Caco-2 (cell line): ENCODE data around the gene CCR8. TPM values are rescaled to one million over a fixed set of nuclear protein-coding genes. Genes with fewer than 3 reads are reported as not detected.

ENCODE experiments used
- BruUV-seq: library from RNA; stranded (reverse); fragments of 400-500 nt; replicated peaks from 2 replicates; lab custom pipeline; 2021; lab: Mats Ljungman, UMichigan
- CTCF ChIA-PET: fragments of 300-600 bp; sonication (Branson Sonifier 250); formaldehyde crosslinking; loops from one replicate; lab custom pipeline; 2022; ENCODE audit warnings: antibody characterized with exemption; lab: Charles Lee
- POLR2A ChIA-PET: fragments of 300-600 bp; sonication (Branson Sonifier 250); formaldehyde crosslinking; loops from one replicate; lab custom pipeline; 2022; ENCODE audit warnings: antibody characterized with exemption; lab: Charles Lee
- DNase-seq, 2 experiments: peaks; one replicate each; pipeline versions ENCODE4 v3.0.0 to v3.0.0-alpha.2; 2020 to 2022
- H3K27me3 ChIP-seq: replicated peaks from 2 replicates; pipeline ENCODE4 v1.6.0; 2011; ENCODE audit warnings: low read length; ENCODE audit not compliant: control insufficient read depth, insufficient read depth
- H3K36me3 ChIP-seq: 2 replicates; pipeline ENCODE4 v1.5.1; 2011; ENCODE audit warnings: low read length; ENCODE audit not compliant: control insufficient read depth, insufficient read depth
- H3K4me1 ChIP-seq: fragments of 250-450 bp; sonication (Bioruptor Pico); 2 replicates; pipeline ENCODE4 v1.5.1; 2020; ENCODE audit warnings: mild to moderate bottlenecking
- H3K4me3 ChIP-seq: 2 replicates; pipeline ENCODE4 v1.5.1; 2011; ENCODE audit warnings: low read depth, mild to moderate bottlenecking, control low read depth, low read length
- H3K9me3 ChIP-seq: fragments of 250-450 bp; sonication (Bioruptor Pico); 2 replicates; pipeline ENCODE4 v1.5.1; 2020; ENCODE audit warnings: mild to moderate bottlenecking, moderate library complexity
- H3K27ac Mint-ChIP-seq: one replicate; pipeline ENCODE4 v1.8.0; 2022; ENCODE audit warnings: mixed read lengths; ENCODE audit not compliant: unreplicated experiment
- H3K27me3 Mint-ChIP-seq: one replicate; pipeline ENCODE4 v1.8.0; 2022; ENCODE audit warnings: mixed read lengths; ENCODE audit not compliant: insufficient read depth, unreplicated experiment
- H3K36me3 Mint-ChIP-seq: one replicate; pipeline ENCODE4 v1.8.0; 2022; ENCODE audit warnings: mild to moderate bottlenecking, mixed read lengths; ENCODE audit not compliant: insufficient read depth, unreplicated experiment
- H3K4me1 Mint-ChIP-seq: one replicate; pipeline ENCODE4 v1.8.0; 2022; ENCODE audit warnings: low read depth, mixed read lengths; ENCODE audit not compliant: unreplicated experiment
- H3K4me3 Mint-ChIP-seq: one replicate; pipeline ENCODE4 v1.8.0; 2022; ENCODE audit warnings: mild to moderate bottlenecking, moderate library complexity, mixed read lengths; ENCODE audit not compliant: unreplicated experiment
- H3K9me3 Mint-ChIP-seq: one replicate; pipeline ENCODE4 v1.8.0; 2022; ENCODE audit warnings: mixed read lengths; ENCODE audit not compliant: unreplicated experiment
- intact Hi-C: fragments of 100-400 bp; cut with micrococcal nuclease; formaldehyde crosslinking; loops from one replicate; pipeline ENCODE4 v1.10.0; 2022; ENCODE audit not compliant: unreplicated experiment
- total RNA-seq: library from RNA; stranded (reverse); gene quantifications from 2 replicates; pipeline ENCODE4 v1.2.3, GENCODE V29; 2022
- TF ChIP-seq, protein P1 (sequence below), 2 experiments: fragments of 200-600 bp in 1 of 2; IDR thresholded peaks; 1 replicate in 1 of 2; 2 replicates in 1 of 2; pipeline versions ENCODE4 v1.5.1 to v1.8.0; 2011 to 2022; ENCODE audit warnings: antibody characterized with exemption in 1 of 2, control low read depth in 1 of 2, inconsistent platforms in 1 of 2, low read depth in 1 of 2, low read length in 1 of 2, mild to moderate bottlenecking in 1 of 2, moderate library complexity in 1 of 2; ENCODE audit not compliant: insufficient read depth in 1 of 2, severe bottlenecking in 1 of 2, unreplicated experiment in 1 of 2

Gene CCR8
- total RNA-seq, 1 experiment from 2014 or later: not detected

- POLR2A ChIA-PET: no interaction called here
- CTCF ChIA-PET: no interaction called here
- Mint-ChIP-seq H3K4me3 (no peak overlapping the region), H3K36me3 (no peaks in the 10 kb centered on the region), H3K9me3 (no peaks in the 10 kb centered on the region), H3K4me1 (no peaks in the 10 kb centered on the region), H3K27me3 (no peaks in the 10 kb centered on the region), H3K27ac (no peak overlapping the region)
- BruUV-seq: no TSS peak
- TF ChIP-seq, protein P1, sequence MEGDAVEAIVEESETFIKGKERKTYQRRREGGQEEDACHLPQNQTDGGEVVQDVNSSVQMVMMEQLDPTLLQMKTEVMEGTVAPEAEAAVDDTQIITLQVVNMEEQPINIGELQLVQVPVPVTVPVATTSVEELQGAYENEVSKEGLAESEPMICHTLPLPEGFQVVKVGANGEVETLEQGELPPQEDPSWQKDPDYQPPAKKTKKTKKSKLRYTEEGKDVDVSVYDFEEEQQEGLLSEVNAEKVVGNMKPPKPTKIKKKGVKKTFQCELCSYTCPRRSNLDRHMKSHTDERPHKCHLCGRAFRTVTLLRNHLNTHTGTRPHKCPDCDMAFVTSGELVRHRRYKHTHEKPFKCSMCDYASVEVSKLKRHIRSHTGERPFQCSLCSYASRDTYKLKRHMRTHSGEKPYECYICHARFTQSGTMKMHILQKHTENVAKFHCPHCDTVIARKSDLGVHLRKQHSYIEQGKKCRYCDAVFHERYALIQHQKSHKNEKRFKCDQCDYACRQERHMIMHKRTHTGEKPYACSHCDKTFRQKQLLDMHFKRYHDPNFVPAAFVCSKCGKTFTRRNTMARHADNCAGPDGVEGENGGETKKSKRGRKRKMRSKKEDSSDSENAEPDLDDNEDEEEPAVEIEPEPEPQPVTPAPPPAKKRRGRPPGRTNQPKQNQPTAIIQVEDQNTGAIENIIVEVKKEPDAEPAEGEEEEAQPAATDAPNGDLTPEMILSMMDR (IDR thresholded peaks at IDR 0.05; ENCODE audit: insufficient read depth in 1 of 2, low read depth in 1 of 2, low read length in 1 of 2, severe bottlenecking in 1 of 2, unreplicated experiment in 1 of 2): no peak
- Histone ChIP-seq H3K36me3 (no peaks in the 10 kb centered on the region), H3K9me3 (no peaks in the 10 kb centered on the region), H3K4me3 (no peak overlapping the region), H3K27me3 (no peaks in the 10 kb centered on the region), H3K4me1 (no peaks in the 10 kb centered on the region)
- no peak for DNase-seq
- intact Hi-C loops: no loop called here
Observed at GRCh38 chr3:39338201-39338600, 8.7 kb downstream of the CCR8 start.

DNA sequence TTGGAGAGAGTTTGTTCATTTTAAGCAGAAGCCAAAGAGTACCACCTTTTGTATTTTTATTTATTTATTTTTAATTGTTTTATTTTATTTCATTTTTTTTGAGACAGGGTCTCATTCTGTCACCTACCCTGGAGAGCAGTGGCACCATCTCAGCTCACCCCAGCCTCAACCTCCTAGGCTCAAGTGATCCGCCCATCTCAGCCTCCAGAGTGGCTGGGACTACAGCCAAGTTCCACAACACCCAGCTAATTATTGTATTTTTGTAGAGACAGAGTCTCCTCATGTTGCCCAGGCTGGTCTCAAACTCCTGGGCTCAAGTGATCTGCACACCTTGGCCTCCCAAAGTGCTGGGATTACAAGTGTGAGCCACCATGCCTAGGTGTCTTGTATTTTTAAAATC, 9.6 kb downstream of the CCR8 start:
- ChIA-PET CTCF (no interaction called here), POLR2A (no interaction called here)
- TF ChIP-seq, protein P1 (IDR thresholded peaks at IDR 0.05; ENCODE audit: insufficient read depth in 1 of 2, low read depth in 1 of 2, low read length in 1 of 2, severe bottlenecking in 1 of 2, unreplicated experiment in 1 of 2): no peak
- no peaks in the 10 kb centered on the region for H3K4me1 ChIP-seq
- no peaks in the 10 kb centered on the region for H3K4me1 Mint-ChIP-seq
- H3K27ac Mint-ChIP-seq: no peak overlapping the region
- no peaks in the 10 kb centered on the region for H3K36me3 ChIP-seq
- no TSS peak for BruUV-seq
- no peak overlapping the region for H3K4me3 ChIP-seq
- H3K9me3 Mint-ChIP-seq: no peaks in the 10 kb centered on the region
- H3K9me3 ChIP-seq: no peaks in the 10 kb centered on the region
- H3K27me3 ChIP-seq: no peaks in the 10 kb centered on the region
- no peak overlapping the region for H3K4me3 Mint-ChIP-seq
- H3K36me3 Mint-ChIP-seq: no peaks in the 10 kb centered on the region
- no peaks in the 10 kb centered on the region for H3K27me3 Mint-ChIP-seq
- DNase-seq: no peak
- intact Hi-C loops: no loop called here

DNA sequence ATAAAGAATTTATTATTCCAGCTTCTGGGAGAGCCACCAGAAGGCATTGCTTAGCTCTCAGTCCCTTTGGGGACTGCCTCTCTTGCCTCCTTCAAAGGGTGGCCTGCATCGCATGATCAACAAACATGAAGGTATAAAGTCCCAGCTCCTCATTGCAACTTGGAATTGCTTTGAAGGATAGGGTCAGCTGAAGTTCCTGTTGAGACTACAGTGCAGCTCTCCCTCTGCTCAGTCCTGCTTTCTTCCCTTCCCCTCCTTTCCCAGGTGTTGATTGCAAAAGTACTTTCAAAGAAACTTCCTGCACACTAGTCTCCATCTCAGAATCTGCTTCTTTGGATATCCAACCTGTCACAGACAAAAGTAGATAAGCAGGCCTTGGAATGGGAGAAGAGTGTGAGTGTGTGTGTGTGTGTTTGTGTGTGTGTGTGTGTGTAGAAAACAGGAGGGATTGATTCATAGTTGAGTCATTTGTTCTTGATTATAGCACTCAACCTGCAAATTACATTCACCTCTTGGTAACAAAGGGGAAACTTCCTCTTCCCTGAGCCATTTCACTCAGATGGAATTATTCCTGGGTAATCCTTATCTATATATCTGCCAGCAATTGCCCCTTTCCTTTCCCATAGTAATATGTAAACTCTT, 13.7 kb downstream of the CCR8 start:
- TF ChIP-seq, protein P1 (IDR thresholded peaks at IDR 0.05; ENCODE audit: insufficient read depth in 1 of 2, low read depth in 1 of 2, low read length in 1 of 2, severe bottlenecking in 1 of 2, unreplicated experiment in 1 of 2): no peak
- ChIA-PET POLR2A (no interaction called here), CTCF (interaction anchor here (0.7 kb wide), 1 partner anchor 35 kb away, joined by 3 read pairs; no protein-coding TSS in a partner anchor)
- H3K4me1 Mint-ChIP-seq: no peaks in the 10 kb centered on the region
- no peak for DNase-seq
- no peak overlapping the region for H3K4me3 Mint-ChIP-seq
- Histone ChIP-seq H3K4me3 (no peak overlapping the region), H3K27me3 (no peaks in the 10 kb centered on the region), H3K36me3 (no peaks in the 10 kb centered on the region), H3K4me1 (no peaks in the 10 kb centered on the region; the same call in 1 of the 2 replicates), H3K9me3 (no peaks in the 10 kb centered on the region)
- no peaks in the 10 kb centered on the region for H3K36me3 Mint-ChIP-seq
- no TSS peak for BruUV-seq
- no peaks in the 10 kb centered on the region for H3K27me3 Mint-ChIP-seq
- H3K27ac Mint-ChIP-seq: no peak overlapping the region
- H3K9me3 Mint-ChIP-seq: no peaks in the 10 kb centered on the region
- intact Hi-C loops: no loop called here
